ENCODE measurements around the gene WSB2.
A peak's percentile ranks its signal among the peaks of the same experiment; 100 is the strongest.

- TF ChIP-seq CTCF (conservative IDR thresholded peaks at IDR 0.05; ENCODE audit: low read depth, low read length) (peak; percentile 26; the same call in 1 of the 2 replicates), EZH2 (IDR thresholded peaks at IDR 0.05; ENCODE audit: low read length, unreplicated experiment) (no peak), EZH2phosphoT487 (IDR thresholded peaks at IDR 0.05; ENCODE audit: borderline replicate concordance, low read length) (no peak)
Measured at GRCh38 chr12:118064608-118065007, 3.6 kb upstream of the WSB2 start.

Measured in PC-3 (cell line).